DMS 273 treated with DMSO at 0.1 percent for 48 hours (cell line): ENCODE measurements around the gene NR5A1.

Experiments
- DNase-seq: peaks from one replicate; lab custom pipeline; 2025; lab: John Stamatoyannopoulos, UW

Gene NR5A1

DNA sequence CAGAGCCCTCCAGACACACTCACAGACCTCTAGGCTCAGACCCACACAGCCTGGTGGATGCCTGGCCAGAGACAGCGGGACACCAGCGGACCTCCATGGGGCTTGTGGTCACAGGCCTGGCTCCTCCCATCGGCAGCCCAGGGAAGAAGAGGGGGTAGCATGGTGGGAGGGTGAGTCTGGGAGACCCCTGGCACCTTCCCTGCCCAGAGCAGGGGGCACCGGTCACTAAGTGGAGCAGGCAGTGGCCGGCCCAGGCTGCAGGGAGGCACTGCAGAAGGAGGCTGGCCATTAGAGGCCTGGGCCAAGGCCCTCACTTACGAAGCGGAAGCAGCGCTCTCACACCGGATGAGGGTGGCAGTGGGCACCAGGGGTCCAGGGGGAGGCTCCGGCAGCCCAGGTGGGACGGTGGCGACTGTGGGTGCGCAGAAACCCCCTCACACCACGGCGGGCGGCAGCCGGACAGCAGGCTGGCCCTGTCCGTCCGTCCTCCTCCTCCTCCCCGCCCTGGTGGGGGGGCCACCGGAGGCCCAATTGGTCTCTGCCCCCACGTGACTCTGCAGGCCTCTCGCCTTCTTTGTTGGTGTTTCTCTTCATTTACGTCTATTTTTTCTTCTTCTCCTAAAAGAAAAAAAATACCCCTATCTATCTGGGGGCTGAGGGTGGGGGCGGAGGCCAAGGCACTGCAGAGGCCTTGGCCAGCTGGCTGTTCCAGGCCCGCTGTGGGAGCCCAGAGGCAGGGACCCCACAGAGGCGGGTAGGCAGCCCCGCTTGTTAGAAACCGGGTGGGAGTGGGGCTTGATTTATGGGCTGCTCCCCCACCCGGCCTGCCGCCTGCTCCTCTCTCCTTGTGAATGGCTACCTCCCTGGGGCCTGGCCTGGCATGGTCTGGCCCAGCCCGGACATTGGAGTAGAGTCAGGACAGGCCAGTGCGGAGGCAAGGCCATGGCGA, at the start of gene NR5A1:
Gene NR5A1, minus strand, starts transcription at position 469 of the 949 bp plus-strand sequence. CDS start 4,004 bp downstream, outside the sequence.
- DNase-seq: no peak

DNA sequence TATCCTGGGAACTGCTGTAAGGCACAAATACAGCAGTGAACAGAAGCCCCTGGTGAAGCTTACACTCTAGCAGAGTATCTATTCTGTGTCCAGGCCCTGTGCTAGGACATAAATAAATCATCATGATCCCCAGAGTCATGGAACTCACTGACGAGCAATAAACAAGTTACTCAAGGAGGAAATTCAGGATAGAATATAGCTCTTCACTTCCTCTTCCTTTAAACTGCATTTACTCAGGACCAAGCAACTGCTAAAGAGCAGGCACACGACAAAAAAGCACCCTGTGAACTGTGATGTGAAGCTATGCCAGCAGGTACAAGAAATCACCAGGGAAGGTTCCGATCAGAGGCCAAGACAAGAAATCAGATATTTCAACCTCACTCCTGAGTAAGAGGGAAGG, 47.8 kb upstream of the NR5A1 start:
- DNase-seq: no peak

DNA sequence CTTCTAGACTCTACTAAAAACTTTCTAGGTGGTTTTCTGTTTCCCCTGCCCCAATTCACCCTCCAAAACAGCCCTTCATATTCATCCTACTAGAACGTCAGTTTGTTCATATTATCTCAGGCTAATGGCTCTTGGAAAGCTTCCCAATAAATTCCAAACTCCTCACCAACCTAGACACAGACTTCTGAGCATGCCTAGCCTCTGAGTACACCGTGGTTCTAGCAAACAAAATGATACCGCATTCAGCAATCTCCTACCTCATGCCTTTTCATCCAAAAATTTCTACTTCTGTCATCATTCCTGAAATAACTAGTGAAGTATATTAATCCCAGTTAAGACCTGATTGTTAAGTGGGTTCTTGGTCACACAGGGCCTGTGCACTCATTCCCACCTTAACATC, 46.5 kb upstream of the NR5A1 start:
- DNase-seq: no peak

DNA sequence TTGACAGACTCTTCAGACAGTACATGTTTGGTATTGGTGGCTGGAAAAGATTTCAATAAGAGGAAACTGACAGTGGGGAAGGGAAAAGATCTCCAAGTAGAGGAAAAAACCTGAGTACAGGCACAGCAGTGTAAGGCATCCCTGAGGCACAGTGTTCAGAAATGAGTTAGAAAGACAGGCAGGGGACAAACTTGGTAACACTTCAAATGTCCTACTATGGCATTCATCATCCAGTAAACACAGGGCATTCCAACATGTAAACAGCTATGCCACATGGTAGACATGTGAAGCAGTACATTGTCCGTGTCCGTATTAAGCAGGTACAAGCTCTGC, 45.0 kb upstream of the NR5A1 start:
- no peak for DNase-seq

- no peak for DNase-seq
Observed at GRCh38 chr9:124551472-124552272, 44.5 kb upstream of the NR5A1 start.

- DNase-seq: no peak
Observed at GRCh38 chr9:124550072-124550471, 42.9 kb upstream of the NR5A1 start.

- DNase-seq: no peak
Observed at GRCh38 chr9:124549016-124549415, 41.8 kb upstream of the NR5A1 start.

DNA sequence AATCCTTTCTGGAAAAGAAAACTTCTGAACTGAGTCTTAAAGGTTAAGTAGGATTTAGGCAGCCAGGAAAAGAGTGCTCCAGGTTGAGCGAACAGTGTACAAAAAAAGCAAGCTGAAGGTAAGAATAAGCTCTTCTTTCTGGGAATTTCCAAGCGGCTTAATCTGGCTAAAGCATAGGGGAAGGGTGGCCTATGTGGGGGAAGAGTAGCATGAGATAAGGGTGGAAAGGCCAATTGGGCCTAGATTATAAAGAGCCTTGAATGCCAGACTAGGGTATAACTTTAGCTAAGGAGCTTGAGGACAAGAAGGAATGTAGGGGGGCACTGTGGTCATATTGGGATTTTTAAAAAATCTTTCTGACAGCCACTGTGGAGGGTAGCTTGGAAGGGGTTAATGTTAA, 37.3 kb upstream of the NR5A1 start:
- no peak for DNase-seq

DNA sequence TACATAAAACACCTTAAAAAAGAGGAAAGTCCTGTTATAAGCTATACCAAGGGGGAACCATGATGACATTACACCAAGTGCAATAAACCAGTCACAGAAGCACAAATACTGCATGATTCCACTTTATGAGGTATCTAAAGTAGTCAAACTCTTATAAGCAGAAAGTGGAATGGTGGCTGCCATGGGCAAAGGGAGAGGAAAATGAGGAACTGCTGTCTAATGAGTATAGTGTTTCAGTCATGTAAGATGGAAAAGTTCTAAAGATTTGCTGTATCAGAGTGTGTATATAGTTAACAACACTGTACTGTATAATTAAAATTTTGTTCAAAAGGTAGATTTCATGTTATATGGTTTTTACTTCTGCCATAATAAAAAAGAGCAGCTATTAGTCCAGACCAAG, 34.6 kb upstream of the NR5A1 start:
- DNase-seq: no peak

DNA sequence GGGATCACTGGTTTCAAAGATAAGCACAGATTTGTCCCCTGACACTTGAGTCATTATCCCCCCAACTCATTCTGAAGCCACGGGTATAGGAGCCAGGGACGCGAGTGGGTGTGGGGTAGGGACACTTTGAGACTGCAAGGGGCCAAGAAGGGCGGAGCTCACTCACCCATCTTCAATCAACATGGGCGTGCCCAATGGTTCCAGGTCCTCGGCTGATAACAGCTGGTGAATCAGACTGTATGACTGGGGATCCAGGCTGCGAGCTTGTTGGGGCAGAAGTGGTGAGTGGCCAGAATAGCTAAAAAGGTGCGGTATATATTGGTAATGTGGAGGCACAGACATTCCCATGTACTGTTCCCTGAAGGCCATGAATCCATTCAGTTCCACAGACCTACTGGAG, 30.7 kb upstream of the NR5A1 start:
- DNase-seq: no peak

DNA sequence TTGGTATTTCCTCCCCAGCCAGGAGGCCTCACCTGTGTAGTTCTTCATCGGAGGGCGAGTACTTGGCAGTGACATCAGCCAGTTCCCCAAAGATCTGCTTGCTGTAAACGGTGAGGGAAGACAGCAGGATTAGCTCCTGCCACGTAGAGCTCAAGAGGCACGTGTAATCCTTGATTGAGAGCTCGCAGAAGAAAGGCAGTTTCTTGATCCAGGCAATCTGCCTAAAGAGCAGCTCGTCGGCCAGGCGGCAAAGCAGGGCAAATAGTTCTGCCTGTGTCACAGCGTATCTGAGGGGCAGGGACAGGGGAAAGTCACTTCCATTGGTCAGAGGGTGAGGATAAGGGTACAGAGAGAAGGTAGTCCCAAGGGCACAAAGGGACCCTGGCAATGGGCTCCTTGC, 28.6 kb upstream of the NR5A1 start:
- DNase-seq: no peak

GRCh38 chr9:124532897-124533296, 25.7 kb upstream of the NR5A1 start:
- no peak for DNase-seq

DNA sequence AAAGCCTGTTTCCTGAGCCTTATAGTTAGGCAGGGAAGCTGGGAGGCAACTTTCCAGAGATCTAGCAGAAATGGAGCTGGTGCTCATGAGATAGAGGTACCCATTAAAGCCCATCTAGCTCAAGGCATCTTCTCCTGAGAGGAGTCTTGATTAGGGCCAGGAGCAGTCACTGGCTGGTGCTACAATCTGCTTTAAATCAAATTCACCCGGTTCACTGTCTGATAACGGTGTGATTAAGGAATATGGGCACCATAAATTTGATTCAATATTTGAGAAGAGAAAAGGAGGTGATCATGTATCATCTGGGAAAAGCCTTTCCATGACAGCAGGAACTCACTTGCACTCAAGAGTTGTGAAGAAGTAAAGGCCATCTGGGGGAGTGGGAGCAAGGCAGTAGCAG, 23.9 kb upstream of the NR5A1 start:
- DNase-seq: no peak

DNA sequence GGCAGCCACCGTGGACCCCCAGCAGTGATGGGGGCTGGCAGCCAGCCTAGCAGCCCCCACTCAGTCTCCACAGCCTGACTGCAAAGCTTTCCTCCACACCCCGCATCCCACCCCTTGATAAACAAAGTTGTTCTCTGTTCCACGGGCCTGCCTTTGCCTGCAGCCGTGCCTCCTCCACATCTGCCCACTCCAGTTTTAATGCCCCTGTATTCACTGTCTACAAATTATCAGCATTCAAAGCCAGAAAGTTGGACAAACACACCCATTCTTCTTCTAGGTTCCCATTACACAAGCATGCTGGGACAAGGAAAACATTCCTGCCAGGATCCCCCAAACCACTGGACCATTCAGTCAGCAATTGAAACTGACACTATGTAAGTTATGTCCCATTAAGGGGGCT, 23.0 kb upstream of the NR5A1 start:
- no peak for DNase-seq

- DNase-seq: no peak
Observed at GRCh38 chr9:124527781-124528180, 20.6 kb upstream of the NR5A1 start.

DNA sequence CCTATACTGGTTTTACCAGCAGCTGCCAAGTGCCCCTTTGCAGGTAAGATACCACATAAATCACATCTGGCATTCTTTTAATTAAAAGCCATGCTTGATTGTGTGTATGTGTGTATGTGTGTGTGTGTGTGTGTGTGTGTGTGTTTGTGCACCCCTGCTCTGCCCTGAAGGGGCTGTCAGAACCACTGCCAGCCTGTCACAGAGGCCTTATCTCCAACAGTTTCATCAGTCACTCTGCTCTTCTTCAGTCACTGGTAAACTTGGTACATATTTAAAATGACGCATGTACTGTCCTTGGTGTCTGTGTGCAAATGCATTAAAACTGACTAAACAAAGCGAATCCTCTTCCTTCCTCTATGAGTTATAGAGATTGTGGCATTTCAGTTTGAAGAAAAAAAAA, 19.0 kb upstream of the NR5A1 start:
- no peak for DNase-seq

DNA sequence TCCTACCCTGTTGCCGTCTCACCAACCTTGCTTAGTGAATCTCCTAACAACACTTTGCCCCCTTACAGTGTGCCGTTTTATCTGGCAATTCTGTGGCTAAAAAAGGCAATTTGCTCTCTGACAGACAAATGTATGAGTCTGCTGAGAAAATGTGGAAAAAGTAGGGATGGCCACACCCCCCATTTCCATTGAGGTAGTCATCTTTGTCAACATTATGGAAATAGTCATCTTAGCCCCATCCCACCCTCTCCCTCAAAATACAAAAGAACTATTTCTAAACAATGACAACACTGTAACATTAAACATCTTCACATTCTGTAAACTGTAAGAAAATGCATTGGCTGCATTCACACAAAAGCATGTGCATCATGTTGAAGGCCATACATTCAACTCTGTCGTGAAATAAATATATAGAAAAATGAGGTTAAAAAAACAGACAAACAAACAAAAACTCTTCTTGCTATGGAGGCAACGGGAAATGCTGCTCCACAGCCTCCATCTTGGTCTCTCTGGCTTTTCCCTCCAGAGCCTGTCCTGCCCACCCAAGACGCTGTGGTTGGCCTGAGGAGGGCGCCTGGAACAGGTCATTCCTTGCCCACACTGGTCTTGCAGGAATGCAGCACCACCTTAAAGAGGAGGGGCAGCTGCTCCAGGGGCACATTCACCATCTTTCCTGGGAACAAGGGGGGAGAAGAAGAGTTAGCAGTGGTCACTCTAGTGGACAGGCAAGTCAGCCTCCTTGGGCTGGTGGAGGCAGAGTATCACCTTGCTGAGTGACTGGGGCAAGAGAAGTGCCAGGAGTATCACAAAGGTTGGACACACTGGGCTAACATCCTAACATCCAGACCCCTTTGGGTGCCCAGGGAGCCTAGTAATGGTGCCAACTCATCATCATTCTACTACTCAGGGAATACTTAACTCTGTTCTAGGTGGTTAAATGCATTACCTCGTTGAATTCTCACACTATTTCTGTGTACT, 15.2 kb upstream of the NR5A1 start:
- no peak for DNase-seq

DNA sequence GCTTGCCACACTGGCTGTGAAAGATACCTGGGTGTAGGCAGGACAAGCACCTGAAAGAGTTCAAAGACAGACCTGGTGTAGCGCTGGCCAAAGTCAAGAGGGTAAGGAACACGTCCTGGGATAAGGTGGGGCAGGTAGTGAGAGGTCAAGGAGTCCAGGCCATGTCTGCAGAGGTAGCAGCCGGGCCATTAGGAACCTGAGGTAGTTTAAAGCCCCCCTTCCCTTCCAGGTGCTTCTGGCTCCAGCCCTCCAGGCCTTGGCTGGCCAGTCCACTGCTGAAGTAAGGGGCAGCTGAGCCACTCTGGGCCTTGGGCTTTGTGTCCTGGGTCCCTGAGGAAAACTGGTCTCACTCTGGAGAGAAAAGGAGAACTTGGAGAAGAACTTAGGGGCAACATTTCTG, 13.9 kb upstream of the NR5A1 start:
- DNase-seq: no peak

DNA sequence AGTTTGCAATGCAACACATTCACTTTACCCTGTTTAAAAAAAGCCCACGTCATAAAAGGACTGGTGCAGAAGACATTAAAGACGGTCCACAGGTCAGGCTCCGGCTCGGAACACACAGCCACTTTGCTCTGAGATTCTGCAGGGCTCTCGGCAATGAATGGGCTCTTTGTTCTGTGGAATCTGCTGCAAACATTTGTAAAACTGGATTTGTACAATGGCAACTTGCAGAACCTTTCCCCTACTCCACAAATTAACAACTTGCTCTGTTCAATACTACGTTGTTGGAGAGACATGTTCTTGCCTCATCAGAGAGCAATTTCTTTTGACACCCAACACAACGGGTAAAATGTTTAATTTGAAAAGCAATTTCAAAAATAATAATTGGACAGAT, 13.0 kb upstream of the NR5A1 start:
- no peak for DNase-seq

DNA sequence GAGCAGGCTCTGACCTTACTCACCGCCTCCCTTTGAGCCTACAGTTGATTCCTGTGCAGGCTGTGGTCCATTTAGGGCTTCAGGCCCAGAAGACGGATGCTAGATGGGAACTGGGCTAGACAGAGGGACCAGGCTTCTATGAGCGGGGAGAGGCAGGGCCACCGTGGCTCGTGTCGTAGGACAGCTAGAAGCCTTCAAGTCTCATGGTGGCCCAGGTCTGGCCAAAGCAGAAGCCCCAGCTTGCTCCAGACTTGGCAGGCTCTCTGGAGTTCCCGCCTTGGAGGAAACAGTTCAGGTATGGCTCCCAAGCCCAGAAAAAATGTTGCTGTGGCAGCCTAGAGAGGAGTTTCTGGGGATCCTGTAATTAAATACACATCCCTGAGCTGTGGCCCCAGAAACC, 10.9 kb upstream of the NR5A1 start:
- no peak for DNase-seq

DNA sequence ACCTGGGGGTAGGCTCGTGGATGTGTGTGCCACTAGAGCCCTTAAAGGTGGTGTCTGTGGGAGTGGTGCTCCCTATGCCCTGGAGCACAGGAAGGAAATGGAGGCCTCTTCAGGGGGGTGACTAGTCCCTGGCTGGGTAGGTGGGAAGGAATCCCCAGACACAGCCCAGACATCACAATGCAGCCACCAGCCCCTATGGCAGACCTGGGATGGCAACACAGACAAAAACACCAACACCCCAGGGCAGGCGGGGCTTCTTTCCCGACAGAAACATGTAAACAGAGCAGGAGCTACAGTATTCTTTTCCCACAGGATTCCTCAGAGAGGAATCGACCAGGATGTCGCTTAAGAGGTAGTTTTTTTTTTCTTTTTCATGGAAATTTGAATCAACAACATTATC, 10.4 kb upstream of the NR5A1 start:
- DNase-seq: no peak

- no peak for DNase-seq
Observed at GRCh38 chr9:124514874-124515273, 7.7 kb upstream of the NR5A1 start.
